Measurements from ENCODE around the gene PPRC1.

The PPRC1 gene

DNA sequence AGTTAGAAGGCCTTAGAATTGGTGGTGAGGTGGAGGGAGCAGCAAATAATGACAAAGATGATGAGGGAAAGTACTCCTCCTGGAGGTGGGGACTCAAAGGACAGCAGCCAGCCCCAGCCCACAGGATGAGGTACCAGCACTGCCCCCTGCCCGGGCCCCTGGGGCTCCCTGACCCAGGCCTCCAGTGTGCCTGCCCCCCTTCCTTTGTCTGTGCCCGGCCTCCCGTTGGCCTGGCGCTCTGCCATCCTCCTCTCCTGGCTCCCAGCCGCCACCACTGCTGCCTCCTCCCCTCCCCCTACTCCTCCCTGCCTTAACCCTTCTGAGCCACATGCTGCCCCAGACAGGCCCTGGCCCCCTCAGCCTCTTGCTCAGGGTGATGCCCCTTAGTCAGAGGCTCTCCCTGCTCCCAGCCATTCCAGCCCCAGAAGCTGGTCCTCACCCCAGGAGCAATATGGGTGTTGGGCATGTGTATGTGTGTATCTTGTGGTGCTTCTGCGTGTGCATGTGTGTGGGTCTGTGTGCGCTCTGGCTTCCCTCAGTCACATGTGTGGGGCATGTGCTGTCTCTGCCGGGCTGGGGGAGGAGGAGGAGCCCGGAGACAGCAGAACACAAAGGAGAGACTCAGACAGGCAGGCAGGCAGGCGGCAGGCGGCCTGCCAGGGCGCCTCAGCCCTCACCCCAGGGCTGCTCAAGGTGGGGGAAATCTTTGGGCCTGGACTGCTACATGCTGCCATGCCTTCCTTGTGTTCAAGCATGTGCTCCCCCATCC is 15.3 kb upstream of the PPRC1 start:
- peak; percentile 13 to 44 (median 28) for DNase-seq

- DNase-seq: no peak
Observed at GRCh38 chr10:102118867-102119266, 14.0 kb upstream of the PPRC1 start.

DNA sequence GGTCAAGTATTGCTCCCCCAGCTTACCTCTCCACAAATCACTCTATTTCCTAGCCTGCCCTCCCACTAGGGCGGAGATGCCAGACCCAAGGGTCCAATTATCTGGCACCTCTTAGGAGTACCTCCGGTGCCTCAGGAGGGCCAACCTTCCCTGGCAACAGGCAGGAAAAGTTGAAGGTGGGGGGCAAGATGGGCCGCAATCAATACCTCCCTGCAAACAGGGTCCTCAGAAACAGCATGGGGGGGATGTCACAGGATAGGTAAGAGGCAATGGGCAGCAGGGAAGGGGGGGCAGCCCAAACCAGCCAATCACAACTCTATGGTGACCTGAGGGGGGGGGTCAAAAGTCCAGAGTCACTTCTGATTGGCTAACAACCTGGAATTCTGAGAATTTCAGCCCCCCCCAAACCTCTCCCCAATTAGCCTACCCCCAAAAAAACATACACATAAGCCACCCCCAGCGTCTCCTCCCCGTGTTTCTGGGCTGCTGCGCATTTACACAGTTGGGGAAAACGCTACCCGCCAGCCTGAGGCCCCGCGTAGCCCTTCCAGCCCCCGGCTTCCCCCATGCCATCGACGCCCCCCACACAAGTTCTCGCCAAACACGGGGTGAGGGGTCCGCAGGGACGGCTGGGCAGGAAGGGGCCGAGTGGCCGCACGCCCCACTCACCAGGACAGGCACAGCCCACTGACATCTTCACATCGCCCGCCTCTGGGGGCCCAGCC is 13.3 kb upstream of the PPRC1 start:
- peak in 3 of 4 experiments; percentile 30 to 44 (median 34) for DNase-seq

- DNase-seq: peak; percentile 34 to 73 (median 62)
Observed at GRCh38 chr10:102120142-102120990, 12.5 kb upstream of the PPRC1 start, which contains the start of gene LDB1. Gene LDB1, minus strand, starts transcription at chr10:102120368. Its CDS starts 258 bp downstream, at chr10:102120110.

GRCh38 chr10:102120991-102121738 is 11.7 kb upstream of the PPRC1 start:
- DNase-seq: peak in 1 of 4 experiments; percentile 19

GRCh38 chr10:102121739-102122372 is 11.0 kb upstream of the PPRC1 start:
- DNase-seq: no peak

DNA sequence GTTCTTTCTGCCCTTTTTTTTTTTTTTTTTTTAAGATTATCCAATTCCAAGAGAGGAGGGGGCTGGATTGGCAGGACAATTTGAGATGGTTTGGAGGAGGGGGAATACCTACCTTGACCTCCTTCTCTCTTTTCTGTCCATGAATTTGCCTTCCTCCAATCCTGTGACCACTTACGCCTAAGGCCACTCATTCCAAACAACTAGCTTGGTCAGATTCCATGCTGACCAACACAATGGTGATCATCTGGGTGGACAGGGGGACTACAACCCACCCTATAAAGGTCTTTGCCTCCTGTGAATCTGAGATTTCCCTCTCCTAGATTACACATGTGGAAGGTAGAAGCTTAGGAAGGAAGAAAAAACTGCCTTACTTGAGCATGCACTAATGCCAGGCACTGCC is 10.4 kb upstream of the PPRC1 start:
- DNase-seq: no peak

GRCh38 chr10:102123223-102123622 is 9.6 kb upstream of the PPRC1 start:
- no peak for DNase-seq

- no peak for DNase-seq
Observed at GRCh38 chr10:102131286-102132170, 1.3 kb upstream of the PPRC1 start.

GRCh38 chr10:102132193-102132562 is 662 bp upstream of the PPRC1 start:
- DNase-seq: no peak

- DNase-seq: peak in 2 of 4 experiments; percentile 40 to 58
Observed at GRCh38 chr10:102133373-102134195, 744 bp downstream of the PPRC1 start.

DNA sequence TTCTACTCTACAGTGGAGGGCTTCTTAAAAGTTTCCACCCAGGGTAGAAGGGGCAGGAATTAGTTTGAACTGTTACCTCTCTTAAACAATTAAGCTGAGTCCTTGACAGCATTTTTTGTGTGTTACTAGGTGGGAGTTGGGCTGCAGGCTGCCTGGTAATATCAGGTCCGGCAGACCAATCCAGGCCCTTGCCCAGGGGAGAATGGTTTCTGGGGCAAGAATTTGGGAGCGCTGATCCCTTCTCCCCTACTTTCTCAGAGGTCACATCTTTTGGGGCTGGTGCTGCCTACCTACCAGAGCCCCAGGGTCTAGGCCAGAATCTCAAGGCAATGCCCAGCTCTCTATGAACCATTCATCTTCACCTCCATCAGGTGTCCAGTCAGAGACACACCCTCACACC is 1.6 kb downstream of the PPRC1 start:
- DNase-seq: no peak

DNA sequence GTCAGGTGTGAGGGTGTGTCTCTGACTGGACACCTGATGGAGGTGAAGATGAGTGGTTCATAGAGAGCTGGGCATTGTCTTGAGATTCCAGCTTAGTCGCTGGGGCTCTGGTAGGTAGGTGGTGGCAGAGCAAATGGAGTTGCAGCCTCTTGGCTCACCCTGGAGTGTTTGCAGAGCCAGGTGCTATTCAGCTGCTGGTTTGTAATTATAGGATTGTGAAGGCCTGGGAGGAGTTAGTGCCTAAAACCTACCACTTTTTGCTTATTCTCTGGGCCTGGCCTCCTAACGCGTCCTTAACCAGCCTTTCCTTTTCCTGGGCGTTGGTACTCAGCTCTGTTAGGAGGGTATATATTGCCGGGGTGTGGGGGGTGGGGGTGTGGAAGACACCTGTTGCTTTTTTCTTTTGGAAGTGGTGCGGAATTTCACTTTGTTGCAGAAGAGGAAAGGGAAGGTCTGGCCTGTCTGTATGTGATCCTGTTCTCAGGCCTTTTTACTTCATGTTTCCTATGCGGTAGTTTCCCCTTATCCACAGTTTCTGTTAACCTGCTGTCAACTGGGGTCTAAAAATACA is 3.2 kb downstream of the PPRC1 start:
- no peak for DNase-seq

- DNase-seq: no peak
Observed at GRCh38 chr10:102139281-102140110, 6.7 kb downstream of the PPRC1 start.

DNA sequence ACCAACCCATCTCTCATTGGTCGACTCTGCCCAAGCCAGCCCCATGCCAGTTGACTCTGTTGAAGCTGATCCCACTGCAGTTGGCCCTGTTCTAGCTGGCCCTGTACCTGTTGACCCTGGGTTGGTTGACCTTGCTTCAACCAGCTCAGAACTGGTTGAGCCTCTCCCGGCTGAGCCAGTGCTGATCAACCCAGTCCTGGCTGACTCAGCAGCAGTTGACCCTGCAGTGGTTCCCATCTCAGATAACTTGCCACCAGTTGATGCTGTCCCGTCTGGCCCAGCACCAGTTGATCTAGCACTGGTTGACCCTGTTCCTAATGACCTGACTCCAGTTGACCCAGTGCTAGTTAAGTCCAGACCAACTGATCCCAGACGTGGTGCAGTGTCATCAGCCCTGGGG is 7.4 kb downstream of the PPRC1 start:
- DNase-seq: no peak

GRCh38 chr10:102140913-102141540 is 8.2 kb downstream of the PPRC1 start:
- DNase-seq: no peak

DNA sequence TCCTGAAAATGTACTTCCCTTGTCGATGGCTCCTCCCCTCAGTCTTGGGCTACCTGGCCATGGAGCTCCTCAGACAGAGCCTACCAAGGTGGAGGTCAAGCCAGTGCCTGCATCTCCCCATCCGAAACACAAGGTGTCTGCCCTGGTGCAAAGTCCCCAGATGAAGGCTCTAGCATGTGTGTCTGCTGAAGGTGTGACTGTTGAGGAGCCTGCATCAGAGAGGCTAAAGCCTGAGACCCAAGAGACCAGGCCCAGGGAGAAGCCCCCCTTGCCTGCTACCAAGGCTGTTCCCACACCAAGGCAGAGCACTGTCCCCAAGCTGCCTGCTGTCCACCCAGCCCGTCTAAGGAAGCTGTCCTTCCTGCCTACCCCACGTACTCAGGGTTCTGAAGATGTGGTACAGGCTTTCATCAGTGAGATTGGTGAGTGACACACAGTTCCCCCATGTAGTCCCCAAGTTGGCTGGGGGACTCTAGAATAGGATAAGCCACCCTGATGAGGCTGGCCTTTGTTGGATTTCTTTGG is 8.8 kb downstream of the PPRC1 start:
- no peak for DNase-seq

GRCh38 chr10:102146971-102147428 is 14.2 kb downstream of the PPRC1 start:
- DNase-seq: no peak

All from activated CD4-positive, CD25-positive, alpha-beta regulatory T cell (primary cell).